Measurements from ENCODE around the gene TMC8.
"Not testable (repeated sequence)": the region's sequence is repeated elsewhere in the genome, so short reads cannot be mapped to it uniquely, and the experiment has no call there.

The TMC8 gene

GRCh38 chr17:78138204-78139060, 7.9 kb downstream of the TMC8 start:
- DNase-seq, result no peak

GRCh38 chr17:78139861-78140168, 9.2 kb downstream of the TMC8 start:
- DNase-seq, result not testable (repeated sequence)

GRCh38 chr17:78140169-78141051, 9.8 kb downstream of the TMC8 start:
- DNase-seq, result peak; percentile 74 to 87 (median 83)

DNA sequence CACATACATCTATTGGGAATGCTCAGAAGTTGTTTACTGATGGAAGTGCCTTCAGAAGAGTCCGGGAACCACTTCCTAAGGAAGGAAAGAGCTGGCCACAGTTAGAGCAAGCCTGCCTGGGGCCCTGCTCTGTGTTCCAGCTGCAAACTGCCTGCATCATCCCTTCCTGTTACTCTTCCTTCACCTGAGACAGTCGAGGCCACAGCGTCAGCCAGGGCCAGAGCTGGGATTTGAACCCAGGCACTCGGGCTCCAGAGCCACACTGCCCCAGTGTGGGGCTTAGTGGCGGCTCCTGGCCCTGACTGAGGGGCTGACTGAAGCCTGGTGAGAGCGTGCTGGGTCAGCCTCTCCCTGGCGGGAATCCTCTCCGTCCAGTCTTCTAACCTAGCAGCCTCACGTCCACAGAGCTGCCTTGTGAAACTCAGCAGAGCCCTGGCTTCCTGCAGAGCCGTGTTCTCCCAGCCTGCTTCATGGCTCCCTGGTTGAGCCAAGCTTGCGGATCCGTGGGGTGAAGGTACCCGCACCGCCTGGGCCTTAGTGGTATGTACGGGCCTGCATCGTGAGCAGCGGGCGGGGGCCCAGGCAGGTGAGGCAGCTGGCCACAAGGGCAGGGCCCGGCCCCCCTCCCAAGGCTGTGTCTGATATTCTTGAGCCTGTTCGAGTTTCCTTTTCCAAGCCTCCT, 11.0 kb downstream of the TMC8 start:
- no peak for DNase-seq

- DNase-seq, result no peak
Measured at GRCh38 chr17:78142119-78142861, 11.7 kb downstream of the TMC8 start.

GRCh38 chr17:78143214-78144146, 12.9 kb downstream of the TMC8 start:
- no peak for DNase-seq

- no peak for DNase-seq
Measured at GRCh38 chr17:78144147-78144719, 13.7 kb downstream of the TMC8 start.

DNA sequence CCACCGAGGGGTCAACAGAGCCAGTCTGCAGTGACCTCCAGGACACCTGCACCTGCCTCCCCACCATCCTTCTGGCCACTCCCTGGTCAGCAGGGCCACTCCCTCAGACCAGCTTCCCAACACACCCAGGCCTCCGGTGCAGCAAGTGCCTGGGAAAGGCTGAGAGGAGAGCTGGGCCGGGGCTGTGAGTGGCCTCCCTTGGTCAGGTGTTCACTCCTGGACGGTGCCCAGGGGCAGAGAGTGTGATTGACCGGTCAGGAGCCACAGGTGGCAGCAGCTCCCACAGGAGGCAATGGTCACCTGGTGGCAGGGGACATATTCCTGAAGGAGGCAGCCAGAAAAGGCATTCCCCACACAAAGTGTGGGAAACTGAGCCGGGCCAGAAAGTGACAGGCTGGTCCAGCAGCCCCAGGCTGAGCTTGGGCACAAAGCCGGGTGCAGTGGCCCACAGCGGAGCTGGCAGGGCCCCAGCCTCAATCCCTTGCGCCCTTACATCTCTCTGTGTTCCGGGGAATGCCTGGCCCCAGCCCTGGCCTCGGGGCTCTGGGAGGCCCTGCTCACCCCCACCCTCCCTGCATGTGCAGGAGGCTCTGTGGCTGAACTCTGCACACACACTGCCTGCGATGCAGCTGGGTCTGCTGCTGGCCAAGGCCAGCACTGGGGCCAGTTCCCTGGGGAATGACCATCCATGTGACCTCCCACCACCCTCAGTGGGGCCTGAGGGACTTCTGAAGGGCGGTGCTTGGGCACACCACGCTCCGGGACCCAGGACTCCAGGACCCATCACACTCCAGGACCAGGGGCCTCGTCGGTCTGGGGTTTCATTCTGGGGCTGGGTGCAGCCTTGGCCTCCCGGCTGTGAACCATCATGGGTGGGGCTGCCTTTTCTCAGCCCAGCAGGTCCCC, 14.4 kb downstream of the TMC8 start:
- no peak for DNase-seq

DNA sequence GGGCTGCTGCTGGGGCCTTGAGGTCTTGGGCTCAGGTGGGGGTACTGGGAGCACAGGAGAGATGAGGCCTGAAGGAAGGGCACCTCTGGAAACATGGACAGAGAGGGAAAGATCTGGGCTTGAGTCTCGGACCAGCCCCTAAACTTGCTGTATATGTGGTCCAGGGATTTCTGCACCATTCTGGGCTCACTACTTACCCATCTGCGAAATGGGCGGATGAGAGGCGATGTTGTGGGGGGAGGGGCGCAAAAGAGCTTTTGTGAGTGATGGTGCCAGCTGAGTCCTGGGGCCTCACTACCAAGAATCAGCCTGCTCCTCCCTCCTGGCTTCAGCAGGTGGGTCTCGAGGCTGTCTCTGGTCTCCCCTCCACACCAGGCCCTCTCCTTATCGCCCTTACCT, 15.9 kb downstream of the TMC8 start:
- DNase-seq, result no peak

- no peak for DNase-seq
Measured at GRCh38 chr17:78146881-78147280, 16.3 kb downstream of the TMC8 start.

GRCh38 chr17:78147315-78147998, 16.9 kb downstream of the TMC8 start:
- no peak for DNase-seq

GRCh38 chr17:78148286-78149016, 17.9 kb downstream of the TMC8 start:
- DNase-seq, result no peak

- DNase-seq, result no peak
Measured at GRCh38 chr17:78151514-78152008, 21.0 kb downstream of the TMC8 start.

- no peak for DNase-seq
Measured at GRCh38 chr17:78154903-78155811, 24.6 kb downstream of the TMC8 start.

DNA sequence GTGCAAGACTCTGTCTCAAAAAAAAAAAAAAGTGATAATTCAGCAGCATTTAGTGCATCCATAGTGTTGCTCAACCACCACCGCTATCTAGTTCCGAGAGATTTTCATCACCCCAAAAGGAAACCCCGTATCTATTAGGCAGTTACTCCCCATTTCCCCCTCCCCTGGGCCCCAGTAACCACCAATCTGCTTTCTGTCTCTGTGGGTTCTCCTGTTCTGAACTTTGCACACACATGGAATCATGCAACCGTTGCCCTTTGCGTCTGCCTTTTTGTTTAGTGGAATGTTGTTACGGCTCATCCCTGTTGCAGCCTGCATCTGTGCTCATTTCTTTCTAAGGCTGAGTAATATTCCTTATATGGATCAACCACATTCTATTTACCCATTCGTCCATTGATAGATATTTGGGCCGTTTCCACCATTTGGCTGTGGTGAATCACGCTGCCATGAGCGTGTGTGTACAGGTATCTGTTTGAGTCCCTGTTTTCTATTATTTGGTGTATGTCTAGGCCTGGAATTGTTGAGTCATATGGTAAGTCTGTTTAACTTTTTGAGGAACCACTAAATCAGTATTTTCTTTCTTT, 29.1 kb downstream of the TMC8 start:
- DNase-seq, result no peak

- DNase-seq, result no peak
Measured at GRCh38 chr17:78163881-78164747, 33.5 kb downstream of the TMC8 start.

Measured in activated naive CD4-positive, alpha-beta T cell (primary cell).